Measurements from ENCODE around the gene KAT6B.

DNA sequence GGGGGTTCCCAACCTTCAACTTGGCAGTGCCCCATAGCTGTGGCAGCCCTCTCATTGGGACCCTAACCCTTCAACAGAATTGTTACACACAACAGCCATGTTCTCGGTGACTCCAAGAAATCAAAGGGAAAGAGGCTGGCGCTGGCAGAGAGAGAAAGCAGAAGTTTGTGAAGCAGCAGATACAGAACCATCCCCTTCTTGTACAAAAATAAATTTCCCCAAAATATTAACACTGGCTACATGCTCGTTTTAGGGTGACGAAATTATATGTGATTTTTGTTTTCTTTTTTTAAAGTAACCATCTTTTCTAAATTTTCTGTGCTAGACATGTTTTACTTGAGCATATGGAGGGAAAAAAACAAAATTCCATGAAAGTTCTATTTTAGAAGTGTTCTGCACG, 239.9 kb downstream of the KAT6B start:
- TF ChIP-seq NRF1 (IDR thresholded peaks at IDR 0.05; ENCODE audit: low read depth, low read length) (no peak), EZH2 (IDR thresholded peaks at IDR 0.05; ENCODE audit: low read depth, low read length, severe bottlenecking) (no peak), TEAD4 (IDR thresholded peaks at IDR 0.05; ENCODE audit: low read depth, low read length) (no peak), KDM1A (IDR thresholded peaks at IDR 0.05; ENCODE audit: borderline replicate concordance, low read length) (no peak), POLR2A (IDR thresholded peaks at IDR 0.05; ENCODE audit: control extremely low read depth in 1 of 2, low read depth in 2 of 2, low read length in 2 of 2) (no peak), FOSL1 (IDR thresholded peaks at IDR 0.05; ENCODE audit: insufficient read depth, low read depth, low read length) (no peak), EP300 (IDR thresholded peaks at IDR 0.05; ENCODE audit: borderline replicate concordance in 1 of 2, low read depth in 2 of 2, low read length in 2 of 2) (no peak)
- TF ChIP-seq, protein P1, sequence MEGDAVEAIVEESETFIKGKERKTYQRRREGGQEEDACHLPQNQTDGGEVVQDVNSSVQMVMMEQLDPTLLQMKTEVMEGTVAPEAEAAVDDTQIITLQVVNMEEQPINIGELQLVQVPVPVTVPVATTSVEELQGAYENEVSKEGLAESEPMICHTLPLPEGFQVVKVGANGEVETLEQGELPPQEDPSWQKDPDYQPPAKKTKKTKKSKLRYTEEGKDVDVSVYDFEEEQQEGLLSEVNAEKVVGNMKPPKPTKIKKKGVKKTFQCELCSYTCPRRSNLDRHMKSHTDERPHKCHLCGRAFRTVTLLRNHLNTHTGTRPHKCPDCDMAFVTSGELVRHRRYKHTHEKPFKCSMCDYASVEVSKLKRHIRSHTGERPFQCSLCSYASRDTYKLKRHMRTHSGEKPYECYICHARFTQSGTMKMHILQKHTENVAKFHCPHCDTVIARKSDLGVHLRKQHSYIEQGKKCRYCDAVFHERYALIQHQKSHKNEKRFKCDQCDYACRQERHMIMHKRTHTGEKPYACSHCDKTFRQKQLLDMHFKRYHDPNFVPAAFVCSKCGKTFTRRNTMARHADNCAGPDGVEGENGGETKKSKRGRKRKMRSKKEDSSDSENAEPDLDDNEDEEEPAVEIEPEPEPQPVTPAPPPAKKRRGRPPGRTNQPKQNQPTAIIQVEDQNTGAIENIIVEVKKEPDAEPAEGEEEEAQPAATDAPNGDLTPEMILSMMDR (IDR thresholded peaks at IDR 0.05; ENCODE audit: control extremely low read depth in 1 of 3, insufficient read depth in 1 of 3, low read depth in 1 of 3, low read length in 3 of 3): no peak
- TF ChIP-seq, protein P2, sequence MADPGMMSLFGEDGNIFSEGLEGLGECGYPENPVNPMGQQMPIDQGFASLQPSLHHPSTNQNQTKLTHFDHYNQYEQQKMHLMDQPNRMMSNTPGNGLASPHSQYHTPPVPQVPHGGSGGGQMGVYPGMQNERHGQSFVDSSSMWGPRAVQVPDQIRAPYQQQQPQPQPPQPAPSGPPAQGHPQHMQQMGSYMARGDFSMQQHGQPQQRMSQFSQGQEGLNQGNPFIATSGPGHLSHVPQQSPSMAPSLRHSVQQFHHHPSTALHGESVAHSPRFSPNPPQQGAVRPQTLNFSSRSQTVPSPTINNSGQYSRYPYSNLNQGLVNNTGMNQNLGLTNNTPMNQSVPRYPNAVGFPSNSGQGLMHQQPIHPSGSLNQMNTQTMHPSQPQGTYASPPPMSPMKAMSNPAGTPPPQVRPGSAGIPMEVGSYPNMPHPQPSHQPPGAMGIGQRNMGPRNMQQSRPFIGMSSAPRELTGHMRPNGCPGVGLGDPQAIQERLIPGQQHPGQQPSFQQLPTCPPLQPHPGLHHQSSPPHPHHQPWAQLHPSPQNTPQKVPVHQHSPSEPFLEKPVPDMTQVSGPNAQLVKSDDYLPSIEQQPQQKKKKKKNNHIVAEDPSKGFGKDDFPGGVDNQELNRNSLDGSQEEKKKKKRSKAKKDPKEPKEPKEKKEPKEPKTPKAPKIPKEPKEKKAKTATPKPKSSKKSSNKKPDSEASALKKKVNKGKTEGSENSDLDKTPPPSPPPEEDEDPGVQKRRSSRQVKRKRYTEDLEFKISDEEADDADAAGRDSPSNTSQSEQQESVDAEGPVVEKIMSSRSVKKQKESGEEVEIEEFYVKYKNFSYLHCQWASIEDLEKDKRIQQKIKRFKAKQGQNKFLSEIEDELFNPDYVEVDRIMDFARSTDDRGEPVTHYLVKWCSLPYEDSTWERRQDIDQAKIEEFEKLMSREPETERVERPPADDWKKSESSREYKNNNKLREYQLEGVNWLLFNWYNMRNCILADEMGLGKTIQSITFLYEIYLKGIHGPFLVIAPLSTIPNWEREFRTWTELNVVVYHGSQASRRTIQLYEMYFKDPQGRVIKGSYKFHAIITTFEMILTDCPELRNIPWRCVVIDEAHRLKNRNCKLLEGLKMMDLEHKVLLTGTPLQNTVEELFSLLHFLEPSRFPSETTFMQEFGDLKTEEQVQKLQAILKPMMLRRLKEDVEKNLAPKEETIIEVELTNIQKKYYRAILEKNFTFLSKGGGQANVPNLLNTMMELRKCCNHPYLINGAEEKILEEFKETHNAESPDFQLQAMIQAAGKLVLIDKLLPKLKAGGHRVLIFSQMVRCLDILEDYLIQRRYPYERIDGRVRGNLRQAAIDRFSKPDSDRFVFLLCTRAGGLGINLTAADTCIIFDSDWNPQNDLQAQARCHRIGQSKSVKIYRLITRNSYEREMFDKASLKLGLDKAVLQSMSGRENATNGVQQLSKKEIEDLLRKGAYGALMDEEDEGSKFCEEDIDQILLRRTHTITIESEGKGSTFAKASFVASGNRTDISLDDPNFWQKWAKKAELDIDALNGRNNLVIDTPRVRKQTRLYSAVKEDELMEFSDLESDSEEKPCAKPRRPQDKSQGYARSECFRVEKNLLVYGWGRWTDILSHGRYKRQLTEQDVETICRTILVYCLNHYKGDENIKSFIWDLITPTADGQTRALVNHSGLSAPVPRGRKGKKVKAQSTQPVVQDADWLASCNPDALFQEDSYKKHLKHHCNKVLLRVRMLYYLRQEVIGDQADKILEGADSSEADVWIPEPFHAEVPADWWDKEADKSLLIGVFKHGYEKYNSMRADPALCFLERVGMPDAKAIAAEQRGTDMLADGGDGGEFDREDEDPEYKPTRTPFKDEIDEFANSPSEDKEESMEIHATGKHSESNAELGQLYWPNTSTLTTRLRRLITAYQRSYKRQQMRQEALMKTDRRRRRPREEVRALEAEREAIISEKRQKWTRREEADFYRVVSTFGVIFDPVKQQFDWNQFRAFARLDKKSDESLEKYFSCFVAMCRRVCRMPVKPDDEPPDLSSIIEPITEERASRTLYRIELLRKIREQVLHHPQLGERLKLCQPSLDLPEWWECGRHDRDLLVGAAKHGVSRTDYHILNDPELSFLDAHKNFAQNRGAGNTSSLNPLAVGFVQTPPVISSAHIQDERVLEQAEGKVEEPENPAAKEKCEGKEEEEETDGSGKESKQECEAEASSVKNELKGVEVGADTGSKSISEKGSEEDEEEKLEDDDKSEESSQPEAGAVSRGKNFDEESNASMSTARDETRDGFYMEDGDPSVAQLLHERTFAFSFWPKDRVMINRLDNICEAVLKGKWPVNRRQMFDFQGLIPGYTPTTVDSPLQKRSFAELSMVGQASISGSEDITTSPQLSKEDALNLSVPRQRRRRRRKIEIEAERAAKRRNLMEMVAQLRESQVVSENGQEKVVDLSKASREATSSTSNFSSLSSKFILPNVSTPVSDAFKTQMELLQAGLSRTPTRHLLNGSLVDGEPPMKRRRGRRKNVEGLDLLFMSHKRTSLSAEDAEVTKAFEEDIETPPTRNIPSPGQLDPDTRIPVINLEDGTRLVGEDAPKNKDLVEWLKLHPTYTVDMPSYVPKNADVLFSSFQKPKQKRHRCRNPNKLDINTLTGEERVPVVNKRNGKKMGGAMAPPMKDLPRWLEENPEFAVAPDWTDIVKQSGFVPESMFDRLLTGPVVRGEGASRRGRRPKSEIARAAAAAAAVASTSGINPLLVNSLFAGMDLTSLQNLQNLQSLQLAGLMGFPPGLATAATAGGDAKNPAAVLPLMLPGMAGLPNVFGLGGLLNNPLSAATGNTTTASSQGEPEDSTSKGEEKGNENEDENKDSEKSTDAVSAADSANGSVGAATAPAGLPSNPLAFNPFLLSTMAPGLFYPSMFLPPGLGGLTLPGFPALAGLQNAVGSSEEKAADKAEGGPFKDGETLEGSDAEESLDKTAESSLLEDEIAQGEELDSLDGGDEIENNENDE (IDR thresholded peaks at IDR 0.05; ENCODE audit: insufficient replicate concordance, low read length): no peak

Measured in H1 (cell line).